BJ (cell line): Measurements from ENCODE around the gene GLP2R. TPM values are rescaled to one million over a fixed set of nuclear protein-coding genes. Genes with fewer than 3 reads are reported as not detected.
A peak's percentile ranks its signal among the peaks of the same experiment; 100 is the strongest.

ENCODE experiments used
- CTCF ChIA-PET: fragments of 350-600 bp; formaldehyde crosslinking; extraction: SDS; loops from one replicate; lab custom pipeline; 2021; ENCODE audit warnings: antibody characterized with exemption, inconsistent platforms; lab: Yijun Ruan, JAX
- POLR2A ChIA-PET: fragments of 300-600 bp; sonication (Branson Sonifier 250); formaldehyde crosslinking; extraction: SDS; loops from one replicate; lab custom pipeline; 2021; ENCODE audit warnings: antibody characterized with exemption; lab: Charles Lee
- DNase-seq: peaks from one replicate; pipeline ENCODE4 v3.0.0-alpha.2; 2011; ENCODE audit warnings: low read depth
- H3K27me3 ChIP-seq: 2 replicates; pipeline ENCODE4 v1.6.0; 2011; ENCODE audit warnings: low read length; ENCODE audit not compliant: control insufficient read depth, insufficient read depth
- H3K36me3 ChIP-seq: 2 replicates; pipeline ENCODE4 v1.5.1; 2011; ENCODE audit warnings: low read length; ENCODE audit not compliant: control insufficient read depth, insufficient read depth
- H3K4me3 ChIP-seq: 2 replicates; pipeline ENCODE4 v1.5.1; 2011; ENCODE audit warnings: low read depth, mild to moderate bottlenecking, control low read depth, low read length
- polyA plus RNA-seq: library from polyadenylated mRNA; depleted of rRNA; stranded (reverse); fragments of >200 nt; gene quantifications from 2 replicates; pipeline ENCODE4 v1.2.3, GENCODE V29; 2011
- TF ChIP-seq, protein P1 (sequence below): IDR thresholded peaks from 2 replicates; pipeline ENCODE4 v1.5.1; 2011; ENCODE audit warnings: low read depth, mild to moderate bottlenecking, control low read depth, inconsistent platforms, low read length, moderate library complexity; ENCODE audit not compliant: insufficient read depth

GLP2R gene
- polyA plus RNA-seq, 1 experiment = 0.05 TPM

- no peak for DNase-seq
- CTCF ChIA-PET = no interaction called here
- TF ChIP-seq, protein P1, sequence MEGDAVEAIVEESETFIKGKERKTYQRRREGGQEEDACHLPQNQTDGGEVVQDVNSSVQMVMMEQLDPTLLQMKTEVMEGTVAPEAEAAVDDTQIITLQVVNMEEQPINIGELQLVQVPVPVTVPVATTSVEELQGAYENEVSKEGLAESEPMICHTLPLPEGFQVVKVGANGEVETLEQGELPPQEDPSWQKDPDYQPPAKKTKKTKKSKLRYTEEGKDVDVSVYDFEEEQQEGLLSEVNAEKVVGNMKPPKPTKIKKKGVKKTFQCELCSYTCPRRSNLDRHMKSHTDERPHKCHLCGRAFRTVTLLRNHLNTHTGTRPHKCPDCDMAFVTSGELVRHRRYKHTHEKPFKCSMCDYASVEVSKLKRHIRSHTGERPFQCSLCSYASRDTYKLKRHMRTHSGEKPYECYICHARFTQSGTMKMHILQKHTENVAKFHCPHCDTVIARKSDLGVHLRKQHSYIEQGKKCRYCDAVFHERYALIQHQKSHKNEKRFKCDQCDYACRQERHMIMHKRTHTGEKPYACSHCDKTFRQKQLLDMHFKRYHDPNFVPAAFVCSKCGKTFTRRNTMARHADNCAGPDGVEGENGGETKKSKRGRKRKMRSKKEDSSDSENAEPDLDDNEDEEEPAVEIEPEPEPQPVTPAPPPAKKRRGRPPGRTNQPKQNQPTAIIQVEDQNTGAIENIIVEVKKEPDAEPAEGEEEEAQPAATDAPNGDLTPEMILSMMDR = no peak
- no peak overlapping the region for H3K4me3 ChIP-seq
- no peaks in the 10 kb centered on the region for H3K36me3 ChIP-seq
- no peaks in the 10 kb centered on the region for H3K27me3 ChIP-seq
- POLR2A ChIA-PET = no interaction called here
Measured at GRCh38 chr17:9798724-9799123, 27.0 kb upstream of the GLP2R start.

- no peaks in the 10 kb centered on the region for H3K27me3 ChIP-seq
- ChIA-PET CTCF (interaction anchor here (0.9 kb wide), 1 partner anchor 10 kb away, joined by 3 read pairs; the partner anchor contains the start of gene DHRS7C), POLR2A (no interaction called here)
- no peak overlapping the region for H3K4me3 ChIP-seq
- no peaks in the 10 kb centered on the region for H3K36me3 ChIP-seq
- DNase-seq = no peak
- TF ChIP-seq, protein P1 = no peak
Measured at GRCh38 chr17:9801505-9801904, 24.2 kb upstream of the GLP2R start.

DNA sequence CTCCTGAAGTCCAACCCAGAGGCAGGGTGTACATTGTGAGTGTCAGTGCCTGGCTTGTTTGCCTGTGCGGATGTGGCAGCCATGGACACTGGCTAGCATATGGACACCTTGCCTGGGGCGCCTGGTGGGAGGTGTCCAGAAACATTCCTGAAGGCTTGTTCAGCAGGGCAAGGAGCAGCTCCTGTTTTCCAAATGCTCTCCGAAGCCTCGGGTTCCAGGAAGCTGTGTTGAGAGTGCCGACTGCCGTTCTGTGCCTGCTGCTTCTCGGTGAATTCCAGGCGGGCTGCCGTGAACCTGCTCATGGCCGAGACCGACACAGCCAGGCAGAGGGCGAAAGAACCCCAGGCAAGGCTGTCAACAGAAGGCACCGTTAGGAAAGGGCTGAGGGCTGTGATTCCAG, 23.4 kb upstream of the GLP2R start:
- H3K27me3 ChIP-seq = no peaks in the 10 kb centered on the region
- POLR2A ChIA-PET = no interaction called here
- peak; percentile 21 for DNase-seq
- CTCF ChIA-PET = interaction anchor here (0.9 kb wide), 1 partner anchor 11 kb away, joined by 3 read pairs; the partner anchor contains the start of gene DHRS7C
- no peaks in the 10 kb centered on the region for H3K36me3 ChIP-seq
- no peak overlapping the region for H3K4me3 ChIP-seq
- TF ChIP-seq, protein P1 = no peak

DNA sequence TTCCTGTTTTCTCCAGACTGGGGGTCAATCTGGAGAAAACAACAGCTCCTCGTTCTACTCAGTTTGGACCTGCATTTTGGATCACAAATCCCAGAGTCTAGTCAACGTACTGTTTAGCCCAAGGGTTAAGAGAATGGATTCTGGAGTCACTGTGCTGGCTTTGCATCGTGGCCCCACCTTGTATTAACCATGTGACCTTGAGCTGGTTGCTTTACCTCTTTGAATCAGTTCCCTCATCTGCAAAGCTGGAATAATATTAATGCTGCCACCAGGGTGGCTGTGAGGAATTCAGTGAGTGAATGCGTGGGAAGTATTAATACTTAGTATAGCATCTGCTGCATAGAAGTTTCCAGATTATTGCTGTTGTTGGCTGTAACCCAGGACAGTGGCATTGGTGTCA, 23.0 kb upstream of the GLP2R start:
- Histone ChIP-seq H3K4me3 (no peak overlapping the region), H3K27me3 (no peaks in the 10 kb centered on the region), H3K36me3 (no peaks in the 10 kb centered on the region)
- ChIA-PET POLR2A (no interaction called here), CTCF (interaction anchor here (0.6 kb wide), 1 partner anchor 549 kb away, joined by 3 read pairs; no protein-coding TSS in a partner anchor)
- TF ChIP-seq, protein P1 = no peak
- DNase-seq = no peak

DNA sequence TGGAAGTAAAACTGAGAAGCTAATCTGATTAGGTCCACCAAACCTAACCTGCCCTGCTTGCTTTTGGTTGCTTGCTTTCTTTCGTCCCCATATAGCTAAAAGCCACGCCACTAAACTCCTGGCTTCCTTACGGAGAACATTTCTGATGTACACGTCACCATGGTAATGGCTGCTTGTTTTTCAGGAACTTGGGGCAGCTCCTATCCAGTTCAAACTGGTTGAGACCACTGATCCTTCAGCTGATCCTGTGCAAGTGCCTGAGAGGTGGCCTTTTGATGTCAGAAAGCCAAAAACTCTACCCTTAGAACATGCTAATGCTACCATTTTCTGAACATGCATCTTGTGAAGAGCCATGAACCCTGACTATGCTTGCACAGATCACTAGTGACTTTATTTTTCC, 20.0 kb upstream of the GLP2R start:
- CTCF ChIA-PET = no interaction called here
- Histone ChIP-seq H3K36me3 (no peaks in the 10 kb centered on the region), H3K27me3 (no peaks in the 10 kb centered on the region), H3K4me3 (no peak overlapping the region)
- TF ChIP-seq, protein P1 = no peak
- POLR2A ChIA-PET = no interaction called here
- no peak for DNase-seq
